Neural cell (in vitro differentiated cells): ENCODE measurements around the gene ARFGAP3. TPM values are rescaled to one million over a fixed set of nuclear protein-coding genes. Genes with fewer than 3 reads are reported as not detected.

ENCODE experiments used
- H2AFZ ChIP-seq: fragments of 200-600, 300-800 bp; sonication (generic), shearing (Covaris generic); 2 replicates; pipeline ENCODE4 v1.6.0; 2014; ENCODE audit warnings: low read depth, mild to moderate bottlenecking, antibody characterized with exemption, low read length, moderate library complexity
- H3F3A ChIP-seq: fragments of 200-600 bp; shearing (Covaris generic); 2 replicates; pipeline ENCODE4 v1.6.1; 2016; ENCODE audit warnings: mild to moderate bottlenecking, moderate library complexity, mixed read lengths, antibody characterized with exemption, low read length; ENCODE audit not compliant: insufficient read depth, poor library complexity, severe bottlenecking
- H3K27ac ChIP-seq: fragments of 200-600, 300-800 bp; sonication (generic), shearing (Covaris generic); 2 replicates; pipeline ENCODE4 v1.5.1; 2014; ENCODE audit warnings: mild to moderate bottlenecking, low read length, moderate library complexity
- H3K27me3 ChIP-seq: fragments of 300-800, 200-600 bp; sonication (generic), shearing (Covaris generic); 2 replicates; pipeline ENCODE4 v1.6.0; 2014; ENCODE audit warnings: mild to moderate bottlenecking, low read depth, low read length, moderate library complexity; ENCODE audit not compliant: insufficient read depth
- H3K36me3 ChIP-seq: fragments of 300-800, 200-600 bp; sonication (generic), shearing (Covaris generic); 2 replicates; pipeline ENCODE4 v1.5.1; 2014; ENCODE audit warnings: mild to moderate bottlenecking, antibody characterized with exemption, low read length, moderate library complexity; ENCODE audit not compliant: insufficient read depth
- H3K4me2 ChIP-seq: fragments of 300-800, 200-600 bp; sonication (generic), shearing (Covaris generic); 2 replicates; pipeline ENCODE4 v1.6.0; 2014; ENCODE audit warnings: mild to moderate bottlenecking, low read length
- H3K4me3 ChIP-seq: fragments of 300-800, 200-600 bp; sonication (generic), shearing (Covaris generic); 2 replicates; pipeline ENCODE4 v1.5.1; 2014; ENCODE audit warnings: mild to moderate bottlenecking, low read length, moderate library complexity
- H3K79me2 ChIP-seq: fragments of 200-600 bp; shearing (Covaris generic); replicated peaks from 2 replicates; pipeline ENCODE4 v1.6.0; 2014; ENCODE audit warnings: mild to moderate bottlenecking, low read length, moderate library complexity; ENCODE audit not compliant: insufficient read depth
- H3K9ac ChIP-seq: fragments of 300-800, 200-600 bp; sonication (generic), shearing (Covaris generic); 2 replicates; pipeline ENCODE4 v1.6.1; 2016; ENCODE audit warnings: mild to moderate bottlenecking, low read length, mixed read lengths
- H3K9me2 ChIP-seq: fragments of 200-600 bp; shearing (Covaris generic); 2 replicates; pipeline ENCODE4 v1.6.1; 2016; ENCODE audit warnings: mild to moderate bottlenecking, low read length, mixed read lengths; ENCODE audit not compliant: insufficient read depth
- H3K9me3 ChIP-seq: fragments of 200-600, 300-800 bp; sonication (generic), shearing (Covaris generic); 2 replicates; pipeline ENCODE4 v1.6.1; 2016; ENCODE audit warnings: mild to moderate bottlenecking, mixed run types, low read length, moderate library complexity, mixed read lengths
- H4K20me1 ChIP-seq: fragments of 200-600 bp; shearing (Covaris generic); 2 replicates; pipeline ENCODE4 v1.6.1; 2016; ENCODE audit warnings: mild to moderate bottlenecking, mixed run types; ENCODE audit not compliant: insufficient read depth
- EP300 ChIP-seq: fragments of 450-650 bp; conservative IDR thresholded peaks from 2 replicates; pipeline ENCODE4 v1.6.1; 2014; ENCODE audit warnings: antibody characterized with exemption, mild to moderate bottlenecking, moderate library complexity; ENCODE audit not compliant: poor library complexity, severe bottlenecking
- EZH2 ChIP-seq: fragments of 200-600, 300-800 bp; shearing (Covaris generic), sonication (generic); IDR thresholded peaks from 2 replicates; pipeline ENCODE4 v1.6.1; 2014; ENCODE audit warnings: antibody characterized with exemption, low read length, borderline replicate concordance, mild to moderate bottlenecking; ENCODE audit not compliant: insufficient read depth, poor library complexity, severe bottlenecking
- MXI1 ChIP-seq: fragments of 450-650 bp; conservative IDR thresholded peaks from 2 replicates; pipeline ENCODE4 v1.6.1; 2014; ENCODE audit warnings: antibody characterized with exemption, mild to moderate bottlenecking; ENCODE audit not compliant: poor library complexity, severe bottlenecking
- POLR2AphosphoS5 ChIP-seq: IDR thresholded peaks from 2 replicates; pipeline ENCODE4 v1.6.1; 2012
- RAD21 ChIP-seq: fragments of 450-650 bp; conservative IDR thresholded peaks from 2 replicates; pipeline ENCODE4 v1.6.1; 2014; ENCODE audit warnings: antibody characterized with exemption, mild to moderate bottlenecking, moderate library complexity
- SMC3 ChIP-seq: fragments of 450-650 bp; conservative IDR thresholded peaks from 2 replicates; pipeline ENCODE4 v1.6.1; 2014; ENCODE audit warnings: antibody characterized with exemption, mild to moderate bottlenecking, moderate library complexity; ENCODE audit not compliant: poor library complexity
- TAF1 ChIP-seq: IDR thresholded peaks from 2 replicates; pipeline ENCODE4 v1.6.1; 2012; ENCODE audit warnings: low read depth
- polyA plus RNA-seq: library from polyadenylated mRNA; depleted of rRNA; stranded (reverse); fragments of >200 nt; gene quantifications from 2 replicates; pipeline ENCODE4 v1.2.3, GENCODE V29; 2014
- TF ChIP-seq, protein P1 (sequence below): IDR thresholded peaks from 2 replicates; pipeline ENCODE4 v1.6.1; 2012; ENCODE audit warnings: borderline replicate concordance
- TF ChIP-seq, protein P2 (sequence below): fragments of 450-650 bp; IDR thresholded peaks from 2 replicates; pipeline ENCODE4 v1.5.1; 2014; ENCODE audit warnings: antibody characterized with exemption, mild to moderate bottlenecking, moderate library complexity; ENCODE audit not compliant: poor library complexity, severe bottlenecking

Gene ARFGAP3
- polyA plus RNA-seq, 1 donor from 2014 or later, result 80.7 TPM

DNA sequence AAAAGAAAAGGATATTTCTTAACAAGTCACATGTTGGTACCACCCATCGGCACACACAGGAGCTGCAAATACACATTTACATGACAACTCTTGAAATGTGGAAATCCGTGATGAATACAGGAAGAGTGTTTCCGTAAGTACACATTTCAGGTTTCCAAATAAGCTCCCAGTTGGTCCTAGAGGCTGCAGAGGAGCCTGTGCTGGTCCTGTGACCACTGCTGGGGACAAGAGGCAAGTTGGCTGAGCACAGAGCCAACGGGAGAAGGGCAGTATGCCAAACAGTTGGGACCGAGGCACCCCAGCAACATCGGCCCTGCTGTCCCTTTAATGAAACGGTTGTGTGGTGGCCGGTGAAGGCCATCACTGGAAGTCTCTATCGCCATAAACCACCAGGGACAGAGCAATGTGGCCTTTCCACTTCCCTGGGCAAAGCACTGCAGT lies 38.5 kb upstream of the ARFGAP3 start:
- Histone ChIP-seq H3F3A (no peaks in the 10 kb centered on the region), H3K4me2 (no peak overlapping the region), H3K27me3 (no peaks in the 10 kb centered on the region), H3K79me2 (no peaks in the 10 kb centered on the region), H2AFZ (no peak overlapping the region), H3K27ac (peak overlapping the region; percentile 51), H3K9ac (no peak overlapping the region), H3K9me2 (no peaks in the 10 kb centered on the region), H4K20me1 (no peaks in the 10 kb centered on the region), H3K4me3 (peak overlapping the region; percentile 1), H3K36me3 (no peaks in the 10 kb centered on the region), H3K9me3 (no peaks in the 10 kb centered on the region)
- TF ChIP-seq SMC3 (no peak), EP300 (no peak), POLR2AphosphoS5 (no peak)

DNA sequence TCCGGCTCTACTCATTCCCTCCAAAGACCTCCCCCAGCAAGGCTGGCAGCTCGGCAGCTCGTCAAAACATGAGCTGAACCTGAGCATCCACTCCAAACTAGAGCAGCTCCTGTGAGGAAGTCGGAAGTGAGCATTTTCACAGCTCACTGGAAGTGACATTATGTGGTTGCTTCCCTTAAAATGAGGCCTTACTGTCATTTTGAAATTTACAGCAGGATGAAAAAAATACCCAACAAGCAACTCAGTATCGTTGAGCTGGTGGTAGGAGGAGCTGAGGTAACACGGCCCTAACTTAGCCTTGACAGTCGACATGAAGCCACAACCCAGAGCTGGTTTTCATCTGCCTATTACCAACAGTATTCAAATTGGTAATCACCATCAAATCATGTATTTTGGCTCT lies 38.0 kb upstream of the ARFGAP3 start:
- TF ChIP-seq RAD21 (peak; percentile 16), EP300 (no peak), SMC3 (no peak), MXI1 (no peak)
- Histone ChIP-seq H4K20me1 (no peaks in the 10 kb centered on the region), H3K9me2 (no peaks in the 10 kb centered on the region), H3K27me3 (no peaks in the 10 kb centered on the region), H3F3A (no peaks in the 10 kb centered on the region), H3K4me3 (peak overlapping the region; percentile 1), H3K9me3 (no peaks in the 10 kb centered on the region), H3K9ac (peak overlapping the region; percentile 30), H3K79me2 (no peaks in the 10 kb centered on the region), H3K36me3 (no peaks in the 10 kb centered on the region), H3K27ac (peak overlapping the region; percentile 51), H2AFZ (no peak overlapping the region), H3K4me2 (no peak overlapping the region)

DNA sequence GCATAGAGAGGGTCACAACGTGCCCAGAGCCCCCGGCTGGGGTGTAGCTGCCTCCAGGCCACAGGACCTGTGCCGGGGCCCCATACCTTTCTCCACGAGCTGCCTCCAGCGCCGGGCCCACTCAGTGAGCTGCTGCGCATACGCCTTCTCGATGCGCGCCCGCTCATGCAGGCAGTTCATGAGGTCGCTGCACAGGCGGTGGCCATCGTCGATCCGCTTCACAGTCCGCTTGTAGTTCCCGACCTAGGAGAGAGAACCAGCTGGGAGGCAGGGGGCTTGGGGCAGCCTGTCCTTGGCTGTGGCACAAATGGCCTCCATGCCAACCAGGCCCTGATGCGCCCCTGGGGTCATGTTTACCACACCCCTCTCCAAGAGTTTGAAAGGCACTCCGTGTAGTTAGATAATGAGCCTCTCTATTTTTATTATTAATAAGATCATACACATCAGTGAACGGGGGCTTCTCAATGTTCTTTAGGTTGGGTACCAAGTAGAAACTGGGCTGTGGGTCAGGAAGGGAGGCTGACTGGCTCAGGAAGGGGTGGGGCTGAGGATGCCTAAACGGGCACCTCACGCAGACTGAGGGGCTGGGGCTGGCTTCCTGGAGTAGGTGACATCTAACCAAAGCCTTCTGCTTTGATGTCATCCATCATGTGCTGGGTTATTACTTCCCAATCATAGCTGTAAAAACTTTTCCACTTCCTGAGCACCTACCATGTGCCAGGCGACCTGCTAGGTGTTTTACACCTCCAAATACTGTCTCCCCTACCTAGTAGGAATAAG lies 36.5 kb upstream of the ARFGAP3 start:
- Histone ChIP-seq H3K9me2 (no peaks in the 10 kb centered on the region), H3K4me3 (no peak overlapping the region), H3K27me3 (no peaks in the 10 kb centered on the region), H3F3A (no peaks in the 10 kb centered on the region), H3K36me3 (no peaks in the 10 kb centered on the region), H4K20me1 (no peaks in the 10 kb centered on the region), H3K4me2 (no peak overlapping the region), H3K9me3 (no peaks in the 10 kb centered on the region), H2AFZ (no peak overlapping the region), H3K79me2 (no peaks in the 10 kb centered on the region), H3K27ac (no peak overlapping the region), H3K9ac (no peak overlapping the region)
- no peak for TF ChIP-seq POLR2AphosphoS5
- TF ChIP-seq SMC3, result no peak
- TF ChIP-seq, protein P1, sequence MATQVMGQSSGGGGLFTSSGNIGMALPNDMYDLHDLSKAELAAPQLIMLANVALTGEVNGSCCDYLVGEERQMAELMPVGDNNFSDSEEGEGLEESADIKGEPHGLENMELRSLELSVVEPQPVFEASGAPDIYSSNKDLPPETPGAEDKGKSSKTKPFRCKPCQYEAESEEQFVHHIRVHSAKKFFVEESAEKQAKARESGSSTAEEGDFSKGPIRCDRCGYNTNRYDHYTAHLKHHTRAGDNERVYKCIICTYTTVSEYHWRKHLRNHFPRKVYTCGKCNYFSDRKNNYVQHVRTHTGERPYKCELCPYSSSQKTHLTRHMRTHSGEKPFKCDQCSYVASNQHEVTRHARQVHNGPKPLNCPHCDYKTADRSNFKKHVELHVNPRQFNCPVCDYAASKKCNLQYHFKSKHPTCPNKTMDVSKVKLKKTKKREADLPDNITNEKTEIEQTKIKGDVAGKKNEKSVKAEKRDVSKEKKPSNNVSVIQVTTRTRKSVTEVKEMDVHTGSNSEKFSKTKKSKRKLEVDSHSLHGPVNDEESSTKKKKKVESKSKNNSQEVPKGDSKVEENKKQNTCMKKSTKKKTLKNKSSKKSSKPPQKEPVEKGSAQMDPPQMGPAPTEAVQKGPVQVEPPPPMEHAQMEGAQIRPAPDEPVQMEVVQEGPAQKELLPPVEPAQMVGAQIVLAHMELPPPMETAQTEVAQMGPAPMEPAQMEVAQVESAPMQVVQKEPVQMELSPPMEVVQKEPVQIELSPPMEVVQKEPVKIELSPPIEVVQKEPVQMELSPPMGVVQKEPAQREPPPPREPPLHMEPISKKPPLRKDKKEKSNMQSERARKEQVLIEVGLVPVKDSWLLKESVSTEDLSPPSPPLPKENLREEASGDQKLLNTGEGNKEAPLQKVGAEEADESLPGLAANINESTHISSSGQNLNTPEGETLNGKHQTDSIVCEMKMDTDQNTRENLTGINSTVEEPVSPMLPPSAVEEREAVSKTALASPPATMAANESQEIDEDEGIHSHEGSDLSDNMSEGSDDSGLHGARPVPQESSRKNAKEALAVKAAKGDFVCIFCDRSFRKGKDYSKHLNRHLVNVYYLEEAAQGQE, result no peak
- TF ChIP-seq, protein P2, sequence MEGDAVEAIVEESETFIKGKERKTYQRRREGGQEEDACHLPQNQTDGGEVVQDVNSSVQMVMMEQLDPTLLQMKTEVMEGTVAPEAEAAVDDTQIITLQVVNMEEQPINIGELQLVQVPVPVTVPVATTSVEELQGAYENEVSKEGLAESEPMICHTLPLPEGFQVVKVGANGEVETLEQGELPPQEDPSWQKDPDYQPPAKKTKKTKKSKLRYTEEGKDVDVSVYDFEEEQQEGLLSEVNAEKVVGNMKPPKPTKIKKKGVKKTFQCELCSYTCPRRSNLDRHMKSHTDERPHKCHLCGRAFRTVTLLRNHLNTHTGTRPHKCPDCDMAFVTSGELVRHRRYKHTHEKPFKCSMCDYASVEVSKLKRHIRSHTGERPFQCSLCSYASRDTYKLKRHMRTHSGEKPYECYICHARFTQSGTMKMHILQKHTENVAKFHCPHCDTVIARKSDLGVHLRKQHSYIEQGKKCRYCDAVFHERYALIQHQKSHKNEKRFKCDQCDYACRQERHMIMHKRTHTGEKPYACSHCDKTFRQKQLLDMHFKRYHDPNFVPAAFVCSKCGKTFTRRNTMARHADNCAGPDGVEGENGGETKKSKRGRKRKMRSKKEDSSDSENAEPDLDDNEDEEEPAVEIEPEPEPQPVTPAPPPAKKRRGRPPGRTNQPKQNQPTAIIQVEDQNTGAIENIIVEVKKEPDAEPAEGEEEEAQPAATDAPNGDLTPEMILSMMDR, result no peak
- TF ChIP-seq EZH2, result no peak
- no peak for TF ChIP-seq TAF1
- TF ChIP-seq RAD21, result no peak
- no peak for TF ChIP-seq MXI1
- TF ChIP-seq EP300, result no peak
